ENCODE data around the gene IL10.

The IL10 gene

GRCh38 chr1:206794294-206794908 lies 22.1 kb upstream of the IL10 start:
- Histone ChIP-seq H3K27ac (ENCODE audit: low read depth in 2 of 2, low read length in 2 of 2) (no peak overlapping the region), H3K4me3 (ENCODE audit: low read length in 2 of 2) (no peak overlapping the region), H3K4me1 (ENCODE audit: control insufficient read depth in 2 of 2, insufficient read depth in 2 of 2, low read length in 2 of 2) (no peaks in the 10 kb centered on the region), H3K9ac (ENCODE audit: low read depth in 1 of 2, low read length in 2 of 2) (no peak overlapping the region), H3K36me3 (ENCODE audit: control insufficient read depth in 2 of 2, insufficient read depth in 2 of 2, low read length in 2 of 2) (no peaks in the 10 kb centered on the region), H3K9me3 (ENCODE audit: control insufficient read depth in 2 of 2, low read length in 2 of 2) (no peaks in the 10 kb centered on the region), H3K27me3 (ENCODE audit: control insufficient read depth in 2 of 2, insufficient read depth in 2 of 2, low read length in 2 of 2) (no peaks in the 10 kb centered on the region)

- Histone ChIP-seq H3K27ac (ENCODE audit: low read depth in 2 of 2, low read length in 2 of 2) (no peak overlapping the region), H3K4me1 (ENCODE audit: control insufficient read depth in 2 of 2, insufficient read depth in 2 of 2, low read length in 2 of 2) (no peaks in the 10 kb centered on the region), H3K36me3 (ENCODE audit: control insufficient read depth in 2 of 2, insufficient read depth in 2 of 2, low read length in 2 of 2) (no peaks in the 10 kb centered on the region), H3K27me3 (ENCODE audit: control insufficient read depth in 2 of 2, insufficient read depth in 2 of 2, low read length in 2 of 2) (no peaks in the 10 kb centered on the region), H3K9ac (ENCODE audit: low read depth in 1 of 2, low read length in 2 of 2) (no peak overlapping the region), H3K9me3 (ENCODE audit: control insufficient read depth in 2 of 2, low read length in 2 of 2) (no peaks in the 10 kb centered on the region), H3K4me3 (ENCODE audit: low read length in 2 of 2) (no peak overlapping the region)
Measured at GRCh38 chr1:206793620-206794019, 21.3 kb upstream of the IL10 start.

- H3K4me3 ChIP-seq (ENCODE audit: low read length in 2 of 2) = no peak overlapping the region
- H3K9ac ChIP-seq (ENCODE audit: low read depth in 1 of 2, low read length in 2 of 2) = no peak overlapping the region
- no peaks in the 10 kb centered on the region for H3K36me3 ChIP-seq (ENCODE audit: control insufficient read depth in 2 of 2, insufficient read depth in 2 of 2, low read length in 2 of 2)
- H3K4me1 ChIP-seq (ENCODE audit: control insufficient read depth in 2 of 2, insufficient read depth in 2 of 2, low read length in 2 of 2) = no peaks in the 10 kb centered on the region
- no peaks in the 10 kb centered on the region for H3K27me3 ChIP-seq (ENCODE audit: control insufficient read depth in 2 of 2, insufficient read depth in 2 of 2, low read length in 2 of 2)
- H3K9me3 ChIP-seq (ENCODE audit: control insufficient read depth in 2 of 2, low read length in 2 of 2) = no peaks in the 10 kb centered on the region
- H3K27ac ChIP-seq (ENCODE audit: low read depth in 2 of 2, low read length in 2 of 2) = no peak overlapping the region
Measured at GRCh38 chr1:206792939-206793607, 20.8 kb upstream of the IL10 start.

GRCh38 chr1:206790502-206791250 lies 18.4 kb upstream of the IL10 start:
- Histone ChIP-seq H3K4me3 (ENCODE audit: low read length in 2 of 2) (no peak overlapping the region), H3K27ac (ENCODE audit: low read depth in 2 of 2, low read length in 2 of 2) (no peak overlapping the region), H3K9ac (ENCODE audit: low read depth in 1 of 2, low read length in 2 of 2) (no peak overlapping the region), H3K27me3 (ENCODE audit: control insufficient read depth in 2 of 2, insufficient read depth in 2 of 2, low read length in 2 of 2) (no peaks in the 10 kb centered on the region), H3K4me1 (ENCODE audit: control insufficient read depth in 2 of 2, insufficient read depth in 2 of 2, low read length in 2 of 2) (no peaks in the 10 kb centered on the region), H3K36me3 (ENCODE audit: control insufficient read depth in 2 of 2, insufficient read depth in 2 of 2, low read length in 2 of 2) (no peaks in the 10 kb centered on the region), H3K9me3 (ENCODE audit: control insufficient read depth in 2 of 2, low read length in 2 of 2) (no peaks in the 10 kb centered on the region)

GRCh38 chr1:206788487-206789050 lies 16.3 kb upstream of the IL10 start:
- Histone ChIP-seq H3K9me3 (ENCODE audit: control insufficient read depth in 2 of 2, low read length in 2 of 2) (no peaks in the 10 kb centered on the region), H3K4me1 (ENCODE audit: control insufficient read depth in 2 of 2, insufficient read depth in 2 of 2, low read length in 2 of 2) (peaks cover 0 to 2% of the 10 kb centered on the region in 2 donors), H3K4me3 (ENCODE audit: low read length in 2 of 2) (no peak overlapping the region), H3K27me3 (ENCODE audit: control insufficient read depth in 2 of 2, insufficient read depth in 2 of 2, low read length in 2 of 2) (no peaks in the 10 kb centered on the region), H3K9ac (ENCODE audit: low read depth in 1 of 2, low read length in 2 of 2) (no peak overlapping the region), H3K27ac (ENCODE audit: low read depth in 2 of 2, low read length in 2 of 2) (no peak overlapping the region), H3K36me3 (ENCODE audit: control insufficient read depth in 2 of 2, insufficient read depth in 2 of 2, low read length in 2 of 2) (no peaks in the 10 kb centered on the region)

GRCh38 chr1:206787891-206788290 lies 15.6 kb upstream of the IL10 start:
- peaks cover 0 to 2% of the 10 kb centered on the region in 2 donors for H3K4me1 ChIP-seq (ENCODE audit: control insufficient read depth in 2 of 2, insufficient read depth in 2 of 2, low read length in 2 of 2)
- no peaks in the 10 kb centered on the region for H3K36me3 ChIP-seq (ENCODE audit: control insufficient read depth in 2 of 2, insufficient read depth in 2 of 2, low read length in 2 of 2)
- no peak overlapping the region for H3K9ac ChIP-seq (ENCODE audit: low read depth in 1 of 2, low read length in 2 of 2)
- H3K27me3 ChIP-seq (ENCODE audit: control insufficient read depth in 2 of 2, insufficient read depth in 2 of 2, low read length in 2 of 2) = no peaks in the 10 kb centered on the region
- H3K4me3 ChIP-seq (ENCODE audit: low read length in 2 of 2) = no peak overlapping the region
- H3K9me3 ChIP-seq (ENCODE audit: control insufficient read depth in 2 of 2, low read length in 2 of 2) = no peaks in the 10 kb centered on the region
- no peak overlapping the region for H3K27ac ChIP-seq (ENCODE audit: low read depth in 2 of 2, low read length in 2 of 2)

- H3K27me3 ChIP-seq (ENCODE audit: control insufficient read depth in 2 of 2, insufficient read depth in 2 of 2, low read length in 2 of 2) = no peaks in the 10 kb centered on the region
- H3K36me3 ChIP-seq (ENCODE audit: control insufficient read depth in 2 of 2, insufficient read depth in 2 of 2, low read length in 2 of 2) = no peaks in the 10 kb centered on the region
- no peak overlapping the region for H3K9ac ChIP-seq (ENCODE audit: low read depth in 1 of 2, low read length in 2 of 2)
Measured at GRCh38 chr1:206786212-206786886, 14.1 kb upstream of the IL10 start.

GRCh38 chr1:206785182-206785765 lies 13.0 kb upstream of the IL10 start:
- Histone ChIP-seq H3K36me3 (ENCODE audit: control insufficient read depth in 2 of 2, insufficient read depth in 2 of 2, low read length in 2 of 2) (no peaks in the 10 kb centered on the region), H3K27ac (ENCODE audit: low read depth in 2 of 2, low read length in 2 of 2) (no peak overlapping the region), H3K4me1 (ENCODE audit: control insufficient read depth in 2 of 2, insufficient read depth in 2 of 2, low read length in 2 of 2) (peaks cover 0 to 6% of the 10 kb centered on the region in 2 donors), H3K9me3 (ENCODE audit: control insufficient read depth in 2 of 2, low read length in 2 of 2) (no peaks in the 10 kb centered on the region), H3K4me3 (ENCODE audit: low read length in 2 of 2) (no peak overlapping the region), H3K9ac (ENCODE audit: low read depth in 1 of 2, low read length in 2 of 2) (no peak overlapping the region), H3K27me3 (ENCODE audit: control insufficient read depth in 2 of 2, insufficient read depth in 2 of 2, low read length in 2 of 2) (no peaks in the 10 kb centered on the region)

More at GRCh38 chr1:206786212-206786886, 14.1 kb upstream of the IL10 start:
- no peak overlapping the region for H3K4me3 ChIP-seq (ENCODE audit: low read length in 2 of 2)
- peaks cover 0 to 6% of the 10 kb centered on the region in 2 donors for H3K4me1 ChIP-seq (ENCODE audit: control insufficient read depth in 2 of 2, insufficient read depth in 2 of 2, low read length in 2 of 2)
- no peaks in the 10 kb centered on the region for H3K9me3 ChIP-seq (ENCODE audit: control insufficient read depth in 2 of 2, low read length in 2 of 2)
- H3K27ac ChIP-seq (ENCODE audit: low read depth in 2 of 2, low read length in 2 of 2) = no peak overlapping the region

GRCh38 chr1:206784471-206784903 lies 12.2 kb upstream of the IL10 start:
- peaks cover 0 to 6% of the 10 kb centered on the region in 2 donors for H3K4me1 ChIP-seq (ENCODE audit: control insufficient read depth in 2 of 2, insufficient read depth in 2 of 2, low read length in 2 of 2)
- no peaks in the 10 kb centered on the region for H3K9me3 ChIP-seq (ENCODE audit: control insufficient read depth in 2 of 2, low read length in 2 of 2)
- H3K27me3 ChIP-seq (ENCODE audit: control insufficient read depth in 2 of 2, insufficient read depth in 2 of 2, low read length in 2 of 2) = no peaks in the 10 kb centered on the region
- no peak overlapping the region for H3K9ac ChIP-seq (ENCODE audit: low read depth in 1 of 2, low read length in 2 of 2)
- H3K36me3 ChIP-seq (ENCODE audit: control insufficient read depth in 2 of 2, insufficient read depth in 2 of 2, low read length in 2 of 2) = no peaks in the 10 kb centered on the region
- H3K27ac ChIP-seq (ENCODE audit: low read depth in 2 of 2, low read length in 2 of 2) = peak overlapping the region in 1 of 2 donors; percentile 10
- H3K4me3 ChIP-seq (ENCODE audit: low read length in 2 of 2) = no peak overlapping the region

All from mucosa of rectum (tissue), 2 donors.